ENCODE data around the gene KLK12.
"Not testable (repeated sequence)": the region's sequence is repeated elsewhere in the genome, so short reads cannot be mapped to it uniquely, and the experiment has no call there.

Gene KLK12

DNA sequence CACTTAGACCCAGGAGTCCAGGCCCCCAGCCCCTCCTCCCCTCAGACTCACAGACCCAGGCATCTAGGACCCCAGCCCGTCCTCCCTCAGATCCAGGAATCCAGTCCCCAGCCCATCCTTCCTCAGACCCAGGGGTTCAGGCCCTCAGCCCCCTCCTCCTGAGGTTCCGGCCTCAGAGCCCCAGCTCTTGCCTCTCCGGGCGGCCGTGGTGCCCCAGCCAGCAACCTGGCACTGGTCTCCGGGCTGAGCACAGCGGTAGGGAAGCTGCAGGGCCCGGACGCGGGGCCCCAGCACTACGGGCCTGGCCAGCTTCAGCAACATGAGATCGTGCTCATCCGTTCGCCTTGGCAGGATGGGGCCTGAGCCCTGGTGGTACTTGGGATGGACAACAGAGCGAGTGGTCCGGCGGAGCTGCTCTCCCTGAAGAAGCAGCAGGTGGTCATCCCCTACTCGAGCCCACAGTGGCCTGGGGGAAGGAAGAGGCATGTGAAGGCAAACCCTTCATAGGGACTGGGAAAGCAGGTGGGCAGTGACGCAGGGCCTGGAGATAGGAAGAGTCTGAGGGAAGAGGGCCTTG, 19.0 kb downstream of the KLK12 start:
- DNase-seq (ENCODE audit: low spot score), result no peak

DNA sequence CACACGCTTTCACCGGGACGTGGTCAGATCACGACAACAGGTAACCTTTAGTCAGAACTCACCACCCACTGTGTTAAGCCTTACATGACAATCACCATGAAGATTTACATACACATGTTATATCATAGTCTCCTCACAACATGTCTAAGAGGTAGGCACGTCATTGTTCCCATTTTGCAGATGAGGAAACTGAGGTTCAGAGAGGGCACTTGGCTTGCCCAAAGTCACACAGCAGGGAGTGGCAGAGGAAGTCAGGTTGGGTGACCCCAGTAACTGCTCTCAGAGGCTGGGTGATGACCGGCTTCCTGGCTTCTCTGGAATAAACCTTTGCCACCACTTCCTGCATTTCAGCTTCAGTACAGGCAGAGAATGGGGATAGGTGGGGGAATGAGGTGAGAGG, 20.6 kb downstream of the KLK12 start:
- no peak for DNase-seq (ENCODE audit: low spot score)

DNA sequence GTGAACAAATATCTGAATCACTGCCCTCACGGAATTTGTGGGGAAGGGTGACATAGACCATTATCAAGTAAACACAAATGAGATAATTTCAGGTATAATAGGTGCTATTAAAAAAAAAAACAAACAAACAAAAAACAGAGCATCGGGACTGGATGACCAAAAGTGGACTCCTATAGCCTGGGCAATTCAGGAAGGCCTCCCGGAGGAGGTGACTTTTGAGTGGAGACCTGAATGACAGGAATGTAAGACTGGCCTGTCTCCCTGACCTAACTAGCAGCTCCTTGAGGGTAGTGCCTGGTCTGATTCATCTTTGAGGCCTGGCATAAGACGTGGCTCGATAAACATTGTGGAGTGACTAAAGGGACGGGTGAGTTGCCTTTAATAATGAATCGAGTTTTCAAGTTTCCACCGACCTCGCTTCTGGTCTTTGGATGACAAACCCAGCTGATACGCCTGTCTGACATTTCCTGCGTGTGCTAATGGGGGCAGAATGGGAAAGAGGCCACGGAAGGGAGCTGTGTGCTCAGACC, 22.1 kb downstream of the KLK12 start:
- no peak for DNase-seq (ENCODE audit: low spot score)

DNA sequence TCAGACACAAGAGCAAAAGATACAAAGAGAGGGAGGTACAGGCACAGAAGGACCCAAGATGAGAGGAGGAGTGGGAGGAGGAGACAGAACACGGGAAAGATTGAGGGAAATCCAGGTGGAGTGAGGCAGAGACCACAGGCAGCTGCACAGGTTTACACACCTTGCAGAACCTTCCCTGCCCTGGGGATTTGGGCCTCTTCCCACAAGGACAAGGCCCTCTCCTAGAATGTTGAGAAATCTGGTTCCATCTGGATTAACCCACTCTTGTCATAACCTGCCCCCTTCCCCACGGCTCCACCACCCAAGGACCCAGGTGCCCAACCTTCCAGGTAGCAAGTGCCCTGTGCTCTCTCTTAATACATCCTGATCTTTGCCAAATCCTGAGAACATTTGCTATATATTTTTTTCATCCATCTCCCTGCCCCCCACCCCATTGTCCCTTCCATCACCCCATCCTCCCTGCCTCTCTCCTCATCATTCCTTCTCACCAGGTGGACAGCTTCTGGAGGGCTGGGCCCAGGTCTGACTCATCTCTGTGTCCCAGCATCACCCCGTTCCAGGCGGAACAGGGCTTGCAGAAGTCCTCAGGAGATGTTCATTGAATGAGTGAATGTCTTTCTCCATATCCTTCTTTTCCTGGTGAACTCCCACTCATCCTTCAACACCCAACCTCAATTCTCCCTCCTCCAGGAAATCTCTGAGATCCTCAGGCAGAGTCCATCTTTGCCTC, 24.6 kb downstream of the KLK12 start:
- DNase-seq (ENCODE audit: low spot score), result no peak

DNA sequence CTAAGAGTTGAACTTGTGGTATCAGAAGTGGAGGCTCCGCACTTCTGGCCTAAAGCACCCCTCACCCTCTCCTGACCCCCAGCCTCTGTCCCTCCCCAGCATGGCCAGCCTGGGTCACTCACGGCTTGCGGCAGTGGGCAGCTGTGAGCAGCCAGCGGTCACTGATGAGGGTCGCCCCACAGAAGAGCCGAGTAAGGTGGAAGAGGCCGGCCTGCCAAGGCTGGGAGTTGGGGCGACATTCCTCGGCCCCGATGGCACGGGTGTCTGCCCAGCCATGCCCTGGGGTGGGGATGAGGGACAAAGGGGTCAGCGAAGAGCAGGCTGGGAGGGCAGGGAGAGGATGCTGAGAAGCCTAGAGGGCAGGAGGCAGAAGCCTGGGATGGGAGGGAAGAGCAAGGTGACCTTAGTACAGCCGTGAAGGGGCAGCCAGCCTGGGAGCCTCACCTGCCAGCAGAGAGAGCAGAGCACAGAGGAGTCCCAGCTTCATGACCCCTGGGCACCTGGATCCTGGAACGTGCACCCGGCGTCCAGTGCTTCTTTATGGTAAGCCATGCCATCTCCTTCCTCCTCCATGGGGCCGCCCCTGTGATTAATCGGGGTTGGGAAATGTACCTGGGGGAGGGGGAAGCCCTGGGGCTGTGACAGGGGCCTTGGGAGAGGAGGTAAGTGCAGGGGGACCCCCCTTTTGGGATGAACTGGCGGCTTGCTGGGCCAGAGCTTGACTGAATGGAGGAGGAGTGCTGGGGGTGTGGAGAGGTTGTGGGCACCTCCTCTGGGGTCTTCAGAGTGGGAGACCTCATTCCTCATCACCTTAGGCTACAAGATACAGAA, 25.5 kb downstream of the KLK12 start:
- no peak for DNase-seq (ENCODE audit: low spot score)

DNA sequence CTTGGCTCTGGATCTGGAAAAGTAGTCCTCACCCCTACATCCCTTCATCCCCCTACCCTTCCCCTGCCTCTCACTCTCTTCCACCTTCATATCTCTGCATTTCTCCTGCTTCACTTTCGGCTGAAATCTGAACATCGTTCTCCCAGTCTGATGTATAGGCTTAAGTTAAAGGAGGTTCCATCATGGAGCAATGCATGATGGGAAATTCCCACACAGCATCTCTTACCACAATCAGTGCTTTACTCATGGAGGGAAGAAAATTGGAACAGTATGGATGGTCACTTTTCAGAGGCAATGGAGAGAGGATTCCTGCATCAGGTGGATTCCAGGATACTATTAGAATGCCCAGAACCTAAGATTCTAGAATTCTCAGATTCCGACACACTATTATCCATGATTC, 27.3 kb downstream of the KLK12 start:
- DNase-seq (ENCODE audit: low spot score), result no peak

DNA sequence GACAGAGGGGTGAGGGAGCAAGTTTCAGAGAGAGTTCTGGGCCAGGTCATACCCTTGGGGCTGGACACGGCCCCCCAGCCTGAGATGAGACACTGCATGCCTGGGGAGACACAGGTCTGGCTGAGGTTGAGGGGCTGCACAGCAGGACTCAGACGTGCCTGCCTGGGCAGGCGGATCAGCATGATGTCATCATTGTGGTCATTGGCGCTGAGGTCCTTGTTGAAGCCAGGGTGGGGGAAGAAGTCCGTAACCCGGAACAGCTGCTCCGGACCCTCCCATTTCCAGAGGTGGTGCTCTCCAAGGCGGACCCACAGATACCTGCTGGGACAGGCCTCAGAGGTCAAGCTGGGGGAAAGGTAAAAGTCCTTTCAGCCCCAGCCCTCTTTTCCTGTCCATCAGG, 28.4 kb downstream of the KLK12 start:
- no peak for DNase-seq (ENCODE audit: low spot score)

DNA sequence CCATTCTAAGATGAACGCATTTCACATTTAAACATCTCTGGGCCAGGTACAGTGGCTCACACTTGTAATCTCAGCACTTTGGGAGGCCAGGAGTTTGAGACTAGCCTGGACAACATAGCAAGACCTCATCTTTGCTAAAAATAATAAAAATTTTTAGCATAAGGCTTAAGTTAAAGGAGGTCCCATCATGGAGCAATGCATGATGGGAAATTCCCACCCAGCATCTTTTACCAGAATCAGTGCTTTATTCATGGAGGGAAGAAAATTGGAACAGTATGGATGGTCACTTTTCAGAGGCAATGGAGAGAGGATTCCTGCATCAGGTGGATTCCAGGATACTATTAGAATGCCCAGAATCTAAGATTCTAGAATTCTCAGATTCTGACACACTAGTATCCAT, 29.6 kb downstream of the KLK12 start:
- no peak for DNase-seq (ENCODE audit: low spot score)

DNA sequence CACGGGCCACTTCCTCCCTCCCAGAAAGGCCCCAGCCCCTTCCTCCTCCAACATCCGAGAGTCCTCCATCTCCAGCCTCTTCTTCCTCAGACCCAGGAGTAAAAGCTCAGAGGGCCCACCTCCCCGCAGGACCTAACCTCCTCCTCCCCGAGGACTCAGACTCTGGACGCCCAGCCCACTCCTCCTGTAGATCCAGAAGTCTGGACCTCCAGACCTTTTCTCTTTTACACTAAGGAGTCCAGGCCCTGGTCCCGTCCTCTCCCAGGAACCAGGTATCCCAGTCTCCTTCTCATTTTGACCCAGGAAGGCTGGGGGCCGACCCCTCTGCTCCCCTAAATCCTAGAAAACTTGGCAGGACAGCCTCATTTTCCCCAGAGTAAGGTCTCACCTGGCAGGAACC, 31.5 kb downstream of the KLK12 start:
- no peak for DNase-seq (ENCODE audit: low spot score)

DNA sequence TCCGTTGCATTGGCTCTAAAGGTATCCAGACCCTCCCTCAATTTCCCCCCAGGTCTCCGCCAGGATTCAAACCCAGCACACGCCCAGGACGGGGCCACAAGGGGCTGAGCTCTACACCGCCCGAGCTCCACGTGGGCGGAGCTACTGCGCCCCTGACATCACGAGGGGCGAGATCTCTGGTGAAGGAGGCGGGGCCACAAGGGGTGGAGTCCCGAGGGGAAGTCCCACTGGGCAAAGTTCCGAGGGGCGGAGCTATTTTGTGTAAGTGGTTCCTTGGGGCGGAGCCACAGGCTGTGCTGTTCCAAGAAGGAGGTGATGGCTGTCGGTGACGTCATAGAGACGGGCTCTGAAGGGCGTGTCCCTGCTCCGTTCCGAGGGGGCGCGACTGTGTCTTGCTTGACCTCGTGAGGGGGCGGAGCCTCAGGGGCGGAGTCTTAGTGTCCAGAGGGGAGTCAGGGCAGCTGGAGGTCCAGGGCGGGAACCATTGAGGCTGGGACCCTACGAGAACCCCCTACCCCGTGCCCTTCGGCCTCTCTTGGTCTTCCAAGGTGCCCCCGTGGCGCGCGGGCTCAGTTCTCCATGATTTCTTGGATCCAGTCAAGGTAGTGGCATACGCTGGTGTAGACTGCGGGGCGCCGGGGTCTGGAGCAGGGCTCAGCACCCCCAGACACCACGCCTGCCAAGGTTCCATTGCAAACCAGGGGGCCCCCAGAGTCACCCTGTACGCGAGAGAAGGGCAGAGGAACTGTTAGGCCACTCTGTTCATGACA, 32.1 kb downstream of the KLK12 start:
- peak; percentile 45 for DNase-seq (ENCODE audit: low spot score)

DNA sequence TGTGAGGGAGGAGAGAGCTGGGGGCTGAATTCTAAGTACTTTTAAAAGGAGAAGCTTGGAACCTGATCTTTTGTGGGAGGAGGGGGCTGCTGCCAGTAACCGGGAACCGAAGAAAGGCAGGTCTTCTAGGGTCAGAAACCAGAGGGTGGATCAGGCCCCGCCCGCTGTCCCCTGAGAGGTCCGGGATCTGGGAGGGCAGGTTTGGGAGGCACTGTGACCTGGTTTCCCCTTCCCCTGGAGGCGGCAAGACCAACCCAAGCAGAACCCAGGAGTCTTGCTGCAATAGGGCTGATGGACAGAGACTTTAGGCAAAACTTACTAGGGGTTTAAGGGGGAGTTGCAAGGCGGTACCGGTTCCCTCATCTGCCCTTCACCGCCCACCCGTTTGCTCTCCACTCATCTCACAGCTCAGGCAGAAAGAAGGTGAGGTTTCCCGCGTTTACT, 32.7 kb downstream of the KLK12 start:
- DNase-seq (ENCODE audit: low spot score), result no peak

DNA sequence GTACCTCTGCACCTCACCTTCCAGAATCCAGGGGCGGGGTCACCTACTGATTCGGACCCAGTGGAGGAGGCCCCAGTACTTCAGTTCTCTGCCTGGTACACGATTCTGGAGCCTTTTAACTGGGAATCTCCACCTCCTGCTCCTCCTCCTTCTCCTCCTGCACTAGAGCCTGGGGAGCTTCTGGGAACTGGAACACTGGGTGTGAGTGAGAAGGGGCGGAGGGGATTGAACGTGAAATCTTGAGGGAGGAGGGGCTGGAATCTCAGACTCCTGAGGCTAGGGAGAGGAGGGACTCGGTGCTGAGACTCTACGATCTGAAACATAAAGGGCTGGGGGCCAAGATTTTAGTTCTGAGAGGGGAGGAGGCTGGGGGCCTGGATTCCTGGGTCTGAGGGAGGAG, 33.3 kb downstream of the KLK12 start, which contains the start of gene KLK8:
Gene KLK8, minus strand, starts transcription at position 90 of the 400 bp plus-strand sequence. CDS start 437 bp downstream, outside the sequence.
- DNase-seq (ENCODE audit: low spot score), result no peak

DNA sequence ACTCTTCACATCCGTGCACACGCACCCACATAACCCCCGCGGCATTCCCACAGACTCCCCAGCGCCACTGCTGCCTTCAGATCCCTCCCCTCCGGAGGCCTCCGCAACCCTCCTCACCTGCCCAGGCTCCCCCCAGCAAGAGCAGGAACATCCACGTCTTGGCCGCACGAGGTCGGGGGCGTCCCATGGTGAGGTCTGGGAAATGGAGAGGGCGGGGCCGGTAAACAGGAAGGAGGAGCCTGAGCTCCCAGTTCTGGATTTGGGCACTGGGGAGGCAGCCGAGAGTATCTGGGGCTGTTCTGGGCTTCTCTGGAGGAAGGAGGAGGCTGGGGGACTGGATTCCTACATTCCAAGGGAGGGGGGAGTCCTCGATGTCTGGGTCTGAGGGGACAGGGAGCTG, 33.8 kb downstream of the KLK12 start:
- DNase-seq (ENCODE audit: low spot score), result no peak

DNA sequence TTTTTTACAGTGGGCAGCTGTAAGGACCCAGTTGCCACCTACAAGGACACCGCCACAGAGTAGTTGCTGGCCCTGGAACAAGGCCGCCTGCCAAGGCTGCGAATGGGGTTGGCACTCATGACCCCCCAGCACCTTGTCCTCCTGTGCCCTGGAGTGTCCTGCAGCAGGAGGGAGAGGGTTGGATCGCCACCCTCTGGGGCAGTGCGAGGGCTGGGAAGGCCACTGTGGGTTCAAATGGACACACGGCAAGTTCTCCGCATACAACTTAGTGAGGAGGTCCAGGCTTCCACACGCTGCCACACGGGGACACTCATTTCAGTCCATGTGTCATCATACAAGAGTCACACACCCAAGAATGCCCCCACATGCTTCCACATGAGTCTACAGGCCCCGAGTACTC, 34.4 kb downstream of the KLK12 start:
- DNase-seq (ENCODE audit: low spot score), result no peak

DNA sequence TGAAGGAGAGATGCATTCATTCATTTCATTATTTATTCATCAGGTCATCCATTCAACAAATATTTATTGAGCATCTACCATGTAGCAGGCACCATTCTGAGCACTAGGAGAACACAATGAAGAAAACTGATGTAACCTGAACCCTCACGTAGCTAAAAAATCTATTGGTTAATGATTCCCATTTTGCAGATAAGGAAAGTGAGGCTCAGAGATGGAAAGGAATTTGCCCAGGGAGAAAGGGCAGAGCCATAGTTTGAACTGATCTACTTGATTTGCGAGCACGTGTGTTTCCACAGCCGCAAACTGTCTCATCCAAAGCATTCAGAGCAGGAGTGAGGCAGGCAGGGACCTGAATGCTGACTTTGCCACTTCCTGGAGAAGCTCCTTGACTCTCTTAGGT, 36.1 kb downstream of the KLK12 start:
- DNase-seq (ENCODE audit: low spot score), result no peak

DNA sequence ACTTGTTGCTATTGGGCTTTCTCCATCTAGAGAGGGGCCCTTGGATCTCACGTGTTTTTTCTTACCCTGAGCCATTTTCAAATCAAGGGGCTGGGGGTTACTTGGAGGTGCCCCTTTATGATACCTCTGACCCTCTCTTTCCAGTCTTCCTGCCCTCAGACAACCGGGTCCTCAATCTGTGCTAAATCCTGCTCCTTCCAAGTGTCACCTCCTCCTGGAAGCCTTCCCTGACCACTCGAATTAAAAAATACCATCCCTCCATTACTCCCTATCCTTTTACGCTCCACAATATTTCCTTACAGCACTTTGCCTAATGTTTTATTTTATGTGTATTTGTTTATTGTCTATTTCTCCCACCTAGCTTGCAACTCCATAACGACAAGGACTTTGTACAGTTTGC, 36.7 kb downstream of the KLK12 start:
- DNase-seq (ENCODE audit: low spot score), result no peak

DNA sequence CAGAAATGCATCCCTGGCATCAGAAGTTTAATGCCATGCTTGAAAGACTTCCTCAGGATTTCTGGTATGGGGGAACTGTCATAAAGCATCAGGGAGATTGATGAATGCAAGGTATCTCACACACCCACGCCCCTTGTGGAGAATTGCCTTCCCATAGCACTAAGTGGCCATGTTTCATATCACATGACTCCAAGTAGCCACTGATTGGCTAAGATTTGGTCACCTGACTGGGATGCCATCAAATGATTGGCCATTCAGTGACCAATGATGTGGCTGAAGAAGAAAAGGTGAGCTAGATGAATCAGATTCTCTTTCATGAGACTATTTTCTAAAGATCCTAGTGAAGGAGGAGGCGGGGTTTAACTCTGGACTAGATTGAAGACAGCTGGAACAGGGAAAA, 40.7 kb downstream of the KLK12 start:
- no peak for DNase-seq (ENCODE audit: low spot score)

DNA sequence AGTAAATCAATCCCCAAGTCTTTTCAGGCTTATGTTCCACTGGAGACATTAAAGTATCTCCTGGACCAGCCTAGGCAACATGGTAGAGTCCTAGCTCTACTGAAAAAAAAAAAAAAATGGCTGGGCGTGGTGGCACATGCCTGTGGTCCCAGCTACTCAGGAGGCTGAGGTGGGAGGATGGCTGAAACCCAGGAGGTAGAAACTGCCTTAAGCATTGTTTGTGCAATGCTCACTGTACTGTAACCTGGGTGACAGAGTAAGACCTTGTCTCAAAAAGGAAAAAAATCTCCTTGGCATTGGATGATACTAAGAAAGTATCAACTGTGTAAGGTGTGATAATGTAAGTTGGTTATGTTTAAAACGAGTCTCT, 42.2 kb downstream of the KLK12 start:
- DNase-seq (ENCODE audit: low spot score), result no peak

DNA sequence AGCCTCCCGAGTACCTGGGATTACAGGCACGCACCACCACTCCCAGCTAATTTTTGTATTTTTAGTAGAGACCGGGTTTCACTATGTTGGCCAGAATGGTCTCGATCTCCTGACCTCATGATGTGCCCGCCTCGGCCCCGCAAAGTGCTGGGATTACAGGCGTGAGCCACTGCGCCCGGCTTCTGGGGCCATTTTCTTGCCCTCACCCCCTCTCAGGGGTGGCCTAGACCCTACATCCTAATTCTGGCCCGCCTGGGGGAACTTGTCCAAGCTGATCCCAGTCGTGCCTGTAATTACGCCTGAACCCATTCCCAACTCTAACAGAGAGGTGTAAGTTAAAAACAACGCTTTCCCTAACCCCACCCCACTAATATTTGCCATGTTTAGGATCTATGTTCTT, 50.4 kb downstream of the KLK12 start:
- not testable (repeated sequence) for DNase-seq (ENCODE audit: low spot score)

DNA sequence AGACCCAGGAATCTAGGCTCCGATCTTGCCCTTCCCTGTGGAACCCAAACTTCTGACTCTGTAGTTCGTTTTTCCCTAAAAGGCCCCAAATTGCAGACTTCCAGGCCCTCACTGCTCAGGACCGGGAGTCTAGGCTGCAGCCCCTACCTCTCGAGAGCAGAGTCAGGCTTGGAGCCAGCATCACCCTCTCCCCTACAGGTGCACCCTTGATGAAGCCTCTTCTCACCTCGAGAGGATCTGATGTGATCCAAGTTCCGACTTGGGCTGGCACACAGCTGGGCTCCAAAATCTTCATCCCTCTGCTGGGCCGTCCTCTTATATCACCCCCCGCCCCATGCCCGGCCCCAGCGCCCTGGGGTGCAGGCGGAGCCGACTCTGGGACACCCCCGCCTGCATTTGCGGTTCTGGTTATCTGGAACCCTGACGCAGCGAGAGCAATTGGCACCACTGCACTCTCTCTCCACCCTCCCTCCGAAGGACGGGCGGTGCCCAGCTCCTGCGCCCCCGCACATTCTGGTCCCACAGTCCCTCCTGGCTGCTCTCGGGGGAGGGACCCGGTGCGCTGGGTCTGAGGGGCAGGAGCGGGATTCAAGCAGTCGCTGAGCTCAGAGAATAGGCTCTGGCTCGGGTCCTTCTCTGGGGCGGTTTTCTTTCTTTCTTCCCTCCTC, 51.0 kb downstream of the KLK12 start, which contains the start of gene KLK7:
Gene KLK7, minus strand, starts transcription at position 293 of the 668 bp plus-strand sequence. CDS start 1,518 bp downstream, outside the sequence.
- no peak for DNase-seq (ENCODE audit: low spot score)

DNA sequence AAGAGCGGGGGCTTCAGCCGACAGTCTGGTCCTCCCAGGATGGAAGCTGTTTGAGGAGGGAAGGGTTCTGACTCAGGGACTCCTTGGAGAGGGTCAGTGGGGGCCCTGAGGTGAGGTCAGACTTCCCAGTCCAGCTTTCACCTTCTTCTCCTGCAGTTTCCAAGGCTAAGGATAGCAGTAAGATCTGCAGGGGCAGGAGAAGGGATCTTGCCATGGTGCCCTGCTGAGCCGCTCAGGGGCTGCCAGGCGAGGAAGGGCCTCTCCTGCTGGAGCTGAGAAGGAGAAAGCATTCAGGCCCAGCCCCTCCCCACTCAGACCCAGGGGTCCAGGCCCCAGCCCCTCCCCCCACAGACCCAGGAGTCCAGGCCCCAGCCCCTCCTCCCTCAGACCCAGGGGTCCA, 52.6 kb downstream of the KLK12 start:
- no peak for DNase-seq (ENCODE audit: low spot score)

All from germinal center (tissue), 1 donor.